ENCODE measurements around the gene GSC2.
"Not testable (repeated sequence)": the region's sequence is repeated elsewhere in the genome, so short reads cannot be mapped to it uniquely, and the experiment has no call there.

- TF ChIP-seq CTCF, POLR2A, POLR2AphosphoS5 (IDR thresholded peaks at IDR 0.05): not testable (repeated sequence)
Observed at GRCh38 chr22:19156109-19156508, 6.0 kb upstream of the GSC2 start.
